NAMALWA (cell line): Measurements from ENCODE around the gene SIRPA.

ENCODE experiments used
- DNase-seq: peaks from one replicate; pipeline ENCODE4 v3.0.0-alpha.2; 2015; ENCODE audit warnings: low spot score

Gene SIRPA

GRCh38 chr20:1934156-1934555, 38.9 kb downstream of the SIRPA start:
- no peak for DNase-seq

DNA sequence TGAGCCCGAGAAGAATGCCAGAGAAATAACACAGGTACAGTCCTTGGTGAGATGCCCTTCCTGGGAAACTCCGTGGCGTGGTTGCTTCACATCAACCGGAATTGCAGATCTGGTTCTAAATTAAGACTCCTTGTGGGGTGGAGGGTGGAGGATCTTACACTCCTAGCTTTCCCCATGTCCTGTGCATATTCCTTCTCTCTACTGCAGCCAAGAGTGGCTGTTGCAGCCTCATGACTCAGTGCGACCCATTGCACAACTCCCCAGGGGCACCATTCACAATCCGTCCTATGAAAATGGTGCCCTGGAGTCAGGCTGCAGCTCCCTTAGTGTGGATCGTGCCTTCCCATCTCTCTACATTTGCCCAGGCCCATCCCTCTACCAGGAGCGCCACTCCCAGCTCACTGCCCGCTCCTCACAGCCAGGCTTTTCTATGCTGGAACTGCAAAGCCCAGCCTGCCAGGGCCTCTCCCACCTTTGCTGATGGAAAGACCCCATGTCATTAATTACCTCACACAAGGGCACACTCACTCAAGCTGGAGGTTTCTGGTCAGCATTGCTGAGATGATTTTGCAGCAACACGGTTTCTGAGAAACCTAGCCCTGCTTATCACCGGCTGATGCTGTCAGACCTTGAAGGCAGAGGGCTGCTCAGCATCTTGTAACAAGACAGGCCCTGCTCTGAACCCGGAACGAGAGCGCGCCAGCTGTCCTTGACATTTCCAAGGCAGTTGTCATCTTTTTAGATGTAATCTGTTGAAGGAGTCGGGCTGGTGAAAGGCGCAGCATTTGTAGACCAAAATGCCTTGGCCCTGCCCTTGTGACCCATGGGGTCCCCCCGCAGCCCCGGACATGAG, 39.7 kb downstream of the SIRPA start:
- no peak for DNase-seq

GRCh38 chr20:1935696-1936366, 40.6 kb downstream of the SIRPA start:
- no peak for DNase-seq

DNA sequence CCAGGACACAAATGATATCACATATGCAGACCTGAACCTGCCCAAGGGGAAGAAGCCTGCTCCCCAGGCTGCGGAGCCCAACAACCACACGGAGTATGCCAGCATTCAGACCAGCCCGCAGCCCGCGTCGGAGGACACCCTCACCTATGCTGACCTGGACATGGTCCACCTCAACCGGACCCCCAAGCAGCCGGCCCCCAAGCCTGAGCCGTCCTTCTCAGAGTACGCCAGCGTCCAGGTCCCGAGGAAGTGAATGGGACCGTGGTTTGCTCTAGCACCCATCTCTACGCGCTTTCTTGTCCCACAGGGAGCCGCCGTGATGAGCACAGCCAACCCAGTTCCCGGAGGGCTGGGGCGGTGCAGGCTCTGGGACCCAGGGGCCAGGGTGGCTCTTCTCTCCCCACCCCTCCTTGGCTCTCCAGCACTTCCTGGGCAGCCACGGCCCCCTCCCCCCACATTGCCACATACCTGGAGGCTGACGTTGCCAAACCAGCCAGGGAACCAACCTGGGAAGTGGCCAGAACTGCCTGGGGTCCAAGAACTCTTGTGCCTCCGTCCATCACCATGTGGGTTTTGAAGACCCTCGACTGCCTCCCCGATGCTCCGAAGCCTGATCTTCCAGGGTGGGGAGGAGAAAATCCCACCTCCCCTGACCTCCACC, 42.2 kb downstream of the SIRPA start:
- no peak for DNase-seq

GRCh38 chr20:1938464-1939269, 43.5 kb downstream of the SIRPA start:
- no peak for DNase-seq

DNA sequence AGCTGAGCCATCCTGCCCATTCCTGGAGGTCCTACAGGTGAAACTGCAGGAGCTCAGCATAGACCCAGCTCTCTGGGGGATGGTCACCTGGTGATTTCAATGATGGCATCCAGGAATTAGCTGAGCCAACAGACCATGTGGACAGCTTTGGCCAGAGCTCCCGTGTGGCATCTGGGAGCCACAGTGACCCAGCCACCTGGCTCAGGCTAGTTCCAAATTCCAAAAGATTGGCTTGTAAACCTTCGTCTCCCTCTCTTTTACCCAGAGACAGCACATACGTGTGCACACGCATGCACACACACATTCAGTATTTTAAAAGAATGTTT, 44.0 kb downstream of the SIRPA start:
- DNase-seq, result no peak

- DNase-seq, result no peak
These were observed 45.4 kb downstream of the SIRPA start for GRCh38 chr20:1940581-1940980.

- no peak for DNase-seq
These were observed 46.0 kb downstream of the SIRPA start for GRCh38 chr20:1941226-1941625.

GRCh38 chr20:1942061-1942460, 46.9 kb downstream of the SIRPA start:
- DNase-seq, result no peak

GRCh38 chr20:1942486-1943274, 47.5 kb downstream of the SIRPA start:
- no peak for DNase-seq

DNA sequence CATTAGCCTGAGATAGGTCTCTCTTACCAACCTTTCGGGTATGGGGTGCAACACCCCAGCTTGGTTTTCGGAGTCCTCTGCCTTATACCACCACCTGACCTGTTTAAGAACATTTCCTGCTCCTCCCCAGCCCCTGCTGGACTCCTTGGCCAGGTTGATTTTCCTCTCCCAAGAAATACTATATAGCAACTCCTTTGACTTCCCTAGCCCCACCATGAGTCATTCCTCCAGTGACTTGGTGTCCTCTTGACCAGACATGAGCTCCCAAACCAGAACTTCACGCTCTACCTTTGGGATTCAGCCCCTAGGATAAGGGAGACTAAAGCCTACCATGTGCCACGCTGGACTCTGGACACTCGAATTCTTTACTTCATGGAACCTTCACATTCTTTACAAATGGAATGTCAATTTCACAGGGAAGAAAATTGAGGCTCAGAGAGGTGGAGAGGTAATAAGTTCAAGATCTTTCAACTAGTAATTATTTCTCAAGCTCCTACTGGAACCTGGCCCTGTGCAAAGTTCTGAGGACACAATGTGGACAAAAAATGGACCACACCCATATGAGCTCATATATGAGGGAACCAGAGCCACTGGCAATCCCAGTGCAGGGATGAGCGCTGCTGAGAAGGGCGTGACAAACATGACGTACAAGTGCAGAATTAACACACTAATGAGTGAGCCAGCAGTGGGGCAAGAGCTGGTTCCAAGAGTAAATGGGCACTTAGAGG, 48.2 kb downstream of the SIRPA start:
- DNase-seq, result no peak

- DNase-seq, result no peak
These were observed 49.3 kb downstream of the SIRPA start for GRCh38 chr20:1944345-1945091.

DNA sequence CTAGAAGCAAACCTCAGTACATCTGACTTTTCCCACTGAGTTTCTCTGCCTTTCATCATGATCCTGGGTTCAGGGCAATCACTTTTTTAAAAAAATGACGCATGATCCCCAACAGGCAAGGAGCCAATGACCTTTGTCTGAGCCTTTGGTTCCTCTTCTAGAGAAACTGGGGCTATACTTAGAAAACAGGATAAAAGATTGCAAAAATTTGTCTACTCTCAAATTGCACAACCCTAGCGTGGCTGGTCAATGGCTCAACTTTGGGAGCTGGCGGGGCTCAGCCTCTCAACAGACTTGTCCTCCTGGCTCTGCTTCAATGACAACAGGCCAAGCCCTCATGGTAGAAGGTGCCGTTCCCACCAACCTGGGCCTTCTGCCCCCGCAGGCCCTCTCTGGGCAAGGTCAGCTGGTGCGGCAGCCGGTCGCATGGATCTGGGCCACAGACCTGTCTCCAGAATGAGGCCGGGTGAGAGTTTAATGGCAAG, 50.0 kb downstream of the SIRPA start:
- DNase-seq, result no peak

DNA sequence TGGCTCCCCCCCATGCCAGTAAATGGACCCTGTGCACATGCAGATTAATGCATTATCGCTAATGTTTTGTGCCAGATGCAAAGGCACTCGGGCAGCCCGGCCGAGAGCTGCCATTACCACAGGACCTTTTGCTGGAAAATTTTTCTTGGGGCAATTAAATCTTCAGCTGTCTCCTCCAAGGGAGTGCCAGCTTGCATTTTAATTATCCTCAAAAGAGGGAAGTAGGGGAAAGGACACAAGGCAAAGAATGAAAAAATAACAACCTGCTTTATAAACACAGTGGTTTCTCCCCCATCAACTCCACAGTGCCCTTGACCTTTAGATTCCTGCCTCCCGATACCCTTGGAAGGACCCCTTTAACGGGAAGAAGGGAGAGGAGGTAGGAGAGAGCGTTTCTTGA, 50.5 kb downstream of the SIRPA start:
- no peak for DNase-seq

DNA sequence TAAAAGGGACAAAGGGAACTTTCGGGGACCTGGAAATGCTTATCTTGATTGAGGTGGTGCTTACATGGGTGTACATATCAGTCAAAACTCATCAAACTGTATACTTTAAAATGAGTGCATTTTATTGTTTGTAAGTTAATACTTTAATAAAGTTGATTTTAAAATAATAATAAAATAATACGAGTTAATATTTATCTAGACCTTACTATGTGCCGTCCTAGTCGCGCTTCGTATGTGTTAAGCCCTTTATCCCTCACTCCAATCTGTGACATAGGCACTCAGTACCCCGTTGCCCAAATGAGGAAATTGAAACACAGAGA, 51.2 kb downstream of the SIRPA start:
- DNase-seq, result no peak

DNA sequence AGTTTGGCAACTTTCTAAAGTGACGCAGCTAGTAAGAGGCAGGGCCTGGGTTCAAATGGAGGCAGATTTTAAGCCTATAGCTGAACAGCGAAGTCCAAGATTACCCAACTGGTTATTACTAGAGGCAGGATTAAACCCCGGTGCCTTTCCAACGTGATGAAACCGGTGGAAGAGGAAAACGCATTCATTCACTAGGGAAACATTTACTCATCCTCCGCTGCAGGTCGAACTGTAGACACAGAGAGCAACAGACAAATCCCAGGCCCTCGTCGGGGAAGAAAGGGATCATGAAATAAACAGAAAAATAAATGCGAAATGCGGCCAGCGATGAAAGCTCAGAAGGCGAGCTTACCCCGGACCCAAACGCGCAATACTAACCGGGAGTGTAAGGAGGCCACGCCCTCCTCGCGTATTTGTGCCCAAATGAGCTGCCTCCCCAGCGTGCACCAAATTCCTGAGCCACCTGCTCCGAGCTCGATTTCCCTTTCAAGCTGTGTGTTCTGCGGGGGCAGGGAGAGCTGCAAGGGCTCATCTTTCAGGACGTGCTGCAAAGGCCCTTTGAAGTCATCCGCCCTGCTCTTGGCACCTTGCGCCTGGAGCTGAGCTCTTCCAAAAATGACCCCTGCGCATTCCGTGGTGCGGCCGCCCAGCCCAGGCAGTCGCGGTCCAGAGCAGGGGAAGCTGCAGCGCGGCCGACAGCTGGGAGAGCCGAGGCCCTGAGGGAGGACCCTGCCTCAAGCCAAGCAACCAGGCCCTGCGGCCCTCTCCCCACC, 51.7 kb downstream of the SIRPA start:
- DNase-seq, result no peak

- no peak for DNase-seq
These were observed 52.3 kb downstream of the SIRPA start for GRCh38 chr20:1947535-1947846.

- no peak for DNase-seq
These were observed 54.3 kb downstream of the SIRPA start for GRCh38 chr20:1949347-1950100.

- DNase-seq, result no peak
These were observed 55.6 kb downstream of the SIRPA start for GRCh38 chr20:1950836-1951235.
